NT2/D1 (cell line): ENCODE results near the gene TMEM141.

Experiments used
- SUZ12 ChIP-seq: IDR thresholded peaks from 2 replicates; pipeline ENCODE4 v1.6.1; 2011; ENCODE audit not compliant: insufficient read length, insufficient read depth; ENCODE audit errors: extremely low read depth
- YY1 ChIP-seq: IDR thresholded peaks from 2 replicates; pipeline ENCODE4 v1.6.1; 2011; ENCODE audit not compliant: insufficient read length, insufficient read depth
- ZNF274 ChIP-seq: IDR thresholded peaks from 2 replicates; pipeline ENCODE4 v1.6.1; 2011; ENCODE audit warnings: mild to moderate bottlenecking, low read depth, low read length

- TF ChIP-seq ZNF274 (no peak), YY1 (no peak), SUZ12 (no peak)
Observed at GRCh38 chr9:136825295-136826187, 34.4 kb downstream of the TMEM141 start.
